Astrocyte of the cerebellum (primary cell): ENCODE measurements around the gene ZNF354C.

Experiments used
- DNase-seq: peaks from one replicate; pipeline ENCODE4 v3.0.0-alpha.2; 2011; ENCODE audit warnings: low read depth
- H3K4me3 ChIP-seq: 2 replicates; pipeline ENCODE4 v1.5.1; 2011; ENCODE audit warnings: mild to moderate bottlenecking, low read depth, low read length, moderate library complexity
- in situ Hi-C: cut with HindIII; loops from 2 replicates; pipeline ENCODE4 v1.10.0; 2017; ENCODE audit warnings: low sequenced_read_pairs
- TF ChIP-seq, protein P1 (sequence below): IDR thresholded peaks from 2 replicates; pipeline ENCODE4 v1.5.1; 2012; ENCODE audit warnings: low read length, low read depth, moderate library complexity, mild to moderate bottlenecking; ENCODE audit errors: missing control alignments

The ZNF354C gene

DNA sequence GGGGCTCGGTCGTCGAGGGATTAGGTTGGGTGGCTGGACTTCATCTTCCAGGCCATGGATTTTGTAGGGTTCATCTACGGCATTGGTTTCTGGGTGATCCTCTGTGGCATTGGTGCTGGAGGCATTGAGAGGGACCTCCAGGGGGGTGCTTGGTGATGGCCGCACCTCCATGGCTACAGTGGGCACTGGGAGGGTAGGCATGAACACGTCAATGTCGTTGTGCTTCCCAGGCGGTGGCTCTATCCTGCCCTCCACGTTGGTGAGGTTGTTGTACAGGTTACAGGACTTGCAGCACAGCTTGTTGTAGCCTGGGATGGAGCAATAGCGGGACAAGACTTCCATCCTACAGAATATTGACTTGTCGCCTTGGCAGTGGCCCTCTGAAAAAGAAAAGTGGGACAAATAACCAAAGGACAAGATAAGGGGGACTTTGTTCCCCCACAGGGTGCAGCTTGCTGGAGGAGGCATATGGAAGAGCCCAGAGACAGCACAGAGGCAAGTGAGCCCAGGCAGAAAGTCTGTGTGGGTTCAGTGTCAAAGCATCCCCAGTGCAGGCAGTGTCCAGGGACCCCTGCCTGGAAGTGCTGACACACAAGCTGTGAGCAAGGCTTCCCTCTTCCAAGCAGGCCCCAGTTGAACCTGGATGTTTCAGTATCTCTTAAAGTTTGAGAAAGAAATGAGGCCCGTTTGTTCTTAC is 53.9 kb downstream of the ZNF354C start:
- TF ChIP-seq, protein P1, sequence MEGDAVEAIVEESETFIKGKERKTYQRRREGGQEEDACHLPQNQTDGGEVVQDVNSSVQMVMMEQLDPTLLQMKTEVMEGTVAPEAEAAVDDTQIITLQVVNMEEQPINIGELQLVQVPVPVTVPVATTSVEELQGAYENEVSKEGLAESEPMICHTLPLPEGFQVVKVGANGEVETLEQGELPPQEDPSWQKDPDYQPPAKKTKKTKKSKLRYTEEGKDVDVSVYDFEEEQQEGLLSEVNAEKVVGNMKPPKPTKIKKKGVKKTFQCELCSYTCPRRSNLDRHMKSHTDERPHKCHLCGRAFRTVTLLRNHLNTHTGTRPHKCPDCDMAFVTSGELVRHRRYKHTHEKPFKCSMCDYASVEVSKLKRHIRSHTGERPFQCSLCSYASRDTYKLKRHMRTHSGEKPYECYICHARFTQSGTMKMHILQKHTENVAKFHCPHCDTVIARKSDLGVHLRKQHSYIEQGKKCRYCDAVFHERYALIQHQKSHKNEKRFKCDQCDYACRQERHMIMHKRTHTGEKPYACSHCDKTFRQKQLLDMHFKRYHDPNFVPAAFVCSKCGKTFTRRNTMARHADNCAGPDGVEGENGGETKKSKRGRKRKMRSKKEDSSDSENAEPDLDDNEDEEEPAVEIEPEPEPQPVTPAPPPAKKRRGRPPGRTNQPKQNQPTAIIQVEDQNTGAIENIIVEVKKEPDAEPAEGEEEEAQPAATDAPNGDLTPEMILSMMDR: no peak

DNA sequence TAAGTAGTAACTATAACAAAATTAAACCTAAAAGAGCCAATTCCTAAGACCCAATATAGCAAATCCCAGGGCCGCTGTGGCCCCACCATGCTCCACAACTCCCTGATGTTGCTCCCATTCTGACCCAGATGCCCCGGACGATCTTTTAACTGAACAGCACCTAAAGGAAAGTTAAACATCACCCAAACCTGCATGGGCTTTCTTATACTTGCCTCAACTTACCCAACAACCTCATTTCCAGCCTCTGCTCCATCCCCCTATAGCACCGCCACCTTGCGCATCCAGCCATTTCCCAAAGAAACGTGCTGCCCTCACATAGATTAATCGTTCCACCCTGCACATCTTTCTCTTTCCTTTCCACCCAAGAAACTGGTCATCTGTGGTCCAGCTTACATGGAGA is 54.6 kb downstream of the ZNF354C start:
- in situ Hi-C loops: no loop called here
- TF ChIP-seq, protein P1: no peak
- H3K4me3 ChIP-seq: no peak overlapping the region
- no peak for DNase-seq

More for the DNA sequence above, 53.9 kb downstream of the ZNF354C start:
- in situ Hi-C loops: no loop called here
- H3K4me3 ChIP-seq: no peak overlapping the region
- DNase-seq: no peak

DNA sequence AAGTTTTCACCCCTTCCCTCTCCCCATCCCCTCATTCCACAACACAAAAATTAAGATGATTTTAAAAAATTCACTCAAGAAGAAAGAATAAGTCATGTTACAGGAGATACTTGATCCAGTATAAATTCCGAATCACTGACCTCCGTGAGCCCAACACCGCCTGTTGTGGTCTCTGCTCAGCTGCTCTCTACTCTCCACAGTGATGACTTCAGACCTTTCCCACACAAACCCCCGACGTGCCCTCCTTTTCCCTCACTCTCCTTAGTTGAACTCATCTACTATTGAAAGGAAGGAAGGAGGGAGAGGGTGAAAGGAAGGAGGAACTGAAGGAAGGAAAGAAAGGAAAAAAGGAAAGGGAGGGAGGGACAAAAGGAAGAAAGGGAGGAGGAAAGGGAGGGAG is 55.1 kb downstream of the ZNF354C start:
- no peak for DNase-seq
- TF ChIP-seq, protein P1: no peak
- in situ Hi-C loops: no loop called here
- H3K4me3 ChIP-seq: no peak overlapping the region

DNA sequence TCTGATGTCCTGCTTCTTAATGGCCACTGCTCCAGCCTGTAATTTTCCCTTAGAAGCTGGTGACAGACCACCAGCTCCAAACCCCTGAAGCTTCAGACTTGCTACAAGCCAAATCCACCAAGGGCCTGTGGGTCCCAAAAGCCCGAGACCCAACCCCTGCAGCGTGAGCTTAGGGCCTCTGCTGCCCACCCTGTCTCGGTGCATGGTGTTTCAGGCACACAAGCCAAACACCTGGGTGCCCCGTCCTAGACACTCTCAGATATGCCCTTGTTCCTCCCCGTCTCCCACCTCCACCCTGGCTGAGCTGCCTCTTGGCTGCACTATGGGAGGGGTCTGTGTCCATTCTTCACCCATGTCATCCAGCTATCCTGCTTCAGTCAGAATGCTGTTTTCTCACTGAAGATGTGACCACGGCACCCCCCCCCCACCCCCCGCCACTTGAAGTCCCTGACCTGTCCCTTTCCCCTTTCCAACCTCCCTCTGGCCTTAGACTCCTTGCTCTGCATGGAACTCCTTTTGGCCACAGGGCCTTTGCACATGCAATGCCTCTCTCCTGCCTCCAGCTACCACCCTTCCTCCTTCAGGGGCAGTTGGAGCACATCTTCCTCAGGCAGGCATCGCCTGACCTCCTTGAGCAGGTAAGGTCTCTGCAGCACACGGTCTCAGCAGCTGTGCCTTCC is 55.8 kb downstream of the ZNF354C start:
- no peak for DNase-seq
- TF ChIP-seq, protein P1: no peak
- in situ Hi-C loops: no loop called here
- H3K4me3 ChIP-seq: no peak overlapping the region

DNA sequence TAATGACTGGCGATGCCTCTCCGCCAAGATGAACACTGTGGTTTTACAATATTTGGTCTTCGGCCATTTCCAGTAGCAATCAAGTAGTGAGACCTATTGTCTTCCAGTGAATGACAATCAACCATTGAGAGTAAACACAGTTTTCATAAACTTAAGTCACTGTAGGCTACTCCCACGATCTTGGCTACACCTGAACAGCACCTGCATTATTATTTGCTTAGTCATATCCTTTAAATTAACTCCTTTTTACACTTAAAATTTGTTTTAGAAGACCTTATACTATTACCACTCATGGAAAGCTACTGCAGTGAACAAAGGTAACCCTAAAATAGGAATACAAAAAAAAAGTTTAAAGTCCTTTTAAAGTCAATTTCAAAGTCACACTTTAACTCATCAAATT is 58.2 kb downstream of the ZNF354C start:
- in situ Hi-C loops: no loop called here
- H3K4me3 ChIP-seq: no peak overlapping the region
- TF ChIP-seq, protein P1: no peak
- no peak for DNase-seq

DNA sequence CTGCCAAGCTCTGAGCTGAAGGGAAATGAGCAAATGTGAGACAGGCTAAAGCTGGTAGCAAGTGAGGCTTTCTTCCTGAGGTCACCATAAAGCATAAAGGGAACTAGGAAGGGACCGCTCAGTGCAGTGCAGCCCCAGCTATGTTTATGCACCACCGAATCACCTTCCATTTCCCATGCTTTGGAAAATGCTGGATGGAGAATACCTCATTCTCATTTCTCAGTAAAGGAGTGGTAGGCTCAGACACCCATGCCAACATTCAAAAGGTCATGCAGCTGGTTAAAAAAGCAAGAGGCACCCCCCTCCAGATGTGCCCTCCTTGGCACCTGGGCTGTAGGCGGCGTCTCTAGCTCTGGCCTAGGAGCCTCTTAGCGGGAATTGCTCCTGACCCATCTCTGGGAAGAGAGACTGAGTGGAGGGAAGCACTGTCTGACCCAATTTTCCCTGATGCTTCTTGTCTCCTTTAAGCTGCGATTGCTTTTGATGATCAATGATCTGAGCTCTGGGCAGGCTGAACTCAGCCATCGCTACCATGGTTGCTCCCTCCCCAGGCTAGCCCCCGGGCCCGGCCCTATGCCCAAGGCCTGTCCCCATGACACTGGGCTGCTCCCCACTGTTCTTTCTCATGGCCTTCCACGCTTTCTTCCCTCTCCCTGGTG is 58.7 kb downstream of the ZNF354C start:
- TF ChIP-seq, protein P1: no peak
- DNase-seq: no peak
- in situ Hi-C loops: no loop called here
- no peak overlapping the region for H3K4me3 ChIP-seq
